Measurements from ENCODE around the gene MYH14. TPM values are rescaled to one million over a fixed set of nuclear protein-coding genes. Genes with fewer than 3 reads are reported as not detected.
A peak's percentile ranks its signal among the peaks of the same experiment; 100 is the strongest.

The MYH14 gene
- total and polyA plus RNA-seq, 2 of the 13 experiments (the other 11 are each of a cell fraction or from before 2014, with no cell fraction given), result 5.5 to 5.8 TPM

DNA sequence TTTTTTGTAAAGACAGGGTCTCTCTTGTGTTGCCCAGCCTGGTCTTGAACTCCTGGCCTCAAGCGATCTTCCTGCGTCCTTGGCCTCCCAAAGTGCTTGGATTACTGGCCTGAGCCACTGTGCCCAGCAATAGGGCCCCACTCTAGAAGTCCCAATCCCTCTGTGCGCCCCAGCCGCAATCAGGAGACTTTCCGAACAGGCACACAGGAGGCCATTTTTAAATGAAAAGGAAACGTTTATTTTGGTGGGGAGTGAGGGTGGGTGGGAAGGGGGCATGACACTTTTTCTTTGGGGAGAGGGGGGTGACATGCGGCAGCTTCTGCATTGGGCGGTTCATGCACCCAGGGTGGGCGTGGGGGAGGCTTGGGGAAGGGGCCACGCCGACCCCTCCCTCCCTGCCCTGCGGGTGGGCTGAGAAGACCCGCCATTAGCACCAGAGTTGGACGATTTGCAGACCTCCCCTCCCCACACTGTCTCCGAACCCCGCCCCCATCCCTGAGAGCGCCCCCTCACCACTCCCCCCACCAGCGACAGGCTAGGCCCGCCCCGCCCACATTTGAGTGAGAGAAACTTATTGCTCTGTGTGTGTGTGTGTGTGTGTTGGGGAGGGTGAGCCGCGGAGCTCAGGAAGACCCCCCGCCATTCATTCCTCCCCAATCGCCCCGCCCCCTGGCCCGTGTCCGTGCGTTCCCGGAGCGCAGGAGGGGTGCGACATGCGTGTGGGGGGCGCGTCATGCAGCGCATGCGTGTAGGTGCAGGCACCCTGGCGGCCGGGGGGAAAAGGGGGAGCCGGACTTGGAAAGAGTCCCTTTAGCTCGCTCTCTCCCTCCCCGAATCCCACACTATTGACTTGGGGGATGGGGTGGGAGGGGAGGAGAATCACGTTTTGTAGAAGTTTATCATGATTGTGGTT lies 108.6 kb downstream of the MYH14 start (continued):
- TF ChIP-seq, protein P1, sequence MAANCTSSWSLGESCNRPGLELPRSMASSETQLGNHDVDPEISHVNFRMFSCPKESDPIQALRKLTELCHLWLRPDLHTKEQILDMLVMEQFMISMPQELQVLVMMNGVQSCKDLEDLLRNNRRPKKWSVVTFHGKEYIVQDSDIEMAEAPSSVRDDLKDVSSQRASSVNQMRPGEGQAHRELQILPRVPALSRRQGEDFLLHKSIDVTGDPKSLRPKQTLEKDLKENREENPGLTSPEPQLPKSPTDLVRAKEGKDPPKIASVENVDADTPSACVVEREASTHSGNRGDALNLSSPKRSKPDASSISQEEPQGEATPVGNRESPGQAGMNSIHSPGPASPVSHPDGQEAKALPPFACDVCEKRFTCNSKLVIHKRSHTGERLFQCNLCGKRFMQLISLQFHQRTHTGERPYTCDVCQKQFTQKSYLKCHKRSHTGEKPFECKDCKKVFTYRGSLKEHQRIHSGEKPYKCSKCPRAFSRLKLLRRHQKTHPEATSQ (CRISPR knock-in tag; IDR thresholded peaks at IDR 0.05; ENCODE audit: borderline replicate concordance), result no peak
- TF ChIP-seq ZEB1 (IDR thresholded peaks at IDR 0.05; ENCODE audit: insufficient replicate concordance, low read depth) (no peak), ZNF674 (CRISPR knock-in tag; IDR thresholded peaks at IDR 0.05; ENCODE audit: low read depth) (no peak), CBX1 (IDR thresholded peaks at IDR 0.05; ENCODE audit: low read depth) (no peak), TBL1XR1 (IDR thresholded peaks at IDR 0.05; ENCODE audit: borderline replicate concordance, low read length, partially characterized antibody) (no peak), MLLT10 (CRISPR knock-in tag; IDR thresholded peaks at IDR 0.05) (no peak), TCF7L2 (IDR thresholded peaks at IDR 0.05; ENCODE audit: low read depth, low read length) (no peak), ZNF562 (CRISPR knock-in tag; IDR thresholded peaks at IDR 0.05; ENCODE audit: borderline replicate concordance) (no peak), IKZF5 (CRISPR knock-in tag; IDR thresholded peaks at IDR 0.05) (no peak), ZFP62 (CRISPR knock-in tag; IDR thresholded peaks at IDR 0.05) (no peak), GATAD1 (CRISPR knock-in tag; IDR thresholded peaks at IDR 0.05) (peak; percentile 56; the same call in 1 of the 2 replicates), MIXL1 (CRISPR knock-in tag; IDR thresholded peaks at IDR 0.05) (0 out of 2 replicates have a peak, but pooled peaks have one; percentile 26), TBX3 (IDR thresholded peaks at IDR 0.05; ENCODE audit: borderline replicate concordance) (no peak), PCBP1 (IDR thresholded peaks at IDR 0.05; ENCODE audit: borderline replicate concordance, low read depth, low read length) (0 out of 2 replicates have a peak, but pooled peaks have one; percentile 28), RELA (CRISPR knock-in tag; IDR thresholded peaks at IDR 0.05) (no peak)
- TF ChIP-seq, protein P2, sequence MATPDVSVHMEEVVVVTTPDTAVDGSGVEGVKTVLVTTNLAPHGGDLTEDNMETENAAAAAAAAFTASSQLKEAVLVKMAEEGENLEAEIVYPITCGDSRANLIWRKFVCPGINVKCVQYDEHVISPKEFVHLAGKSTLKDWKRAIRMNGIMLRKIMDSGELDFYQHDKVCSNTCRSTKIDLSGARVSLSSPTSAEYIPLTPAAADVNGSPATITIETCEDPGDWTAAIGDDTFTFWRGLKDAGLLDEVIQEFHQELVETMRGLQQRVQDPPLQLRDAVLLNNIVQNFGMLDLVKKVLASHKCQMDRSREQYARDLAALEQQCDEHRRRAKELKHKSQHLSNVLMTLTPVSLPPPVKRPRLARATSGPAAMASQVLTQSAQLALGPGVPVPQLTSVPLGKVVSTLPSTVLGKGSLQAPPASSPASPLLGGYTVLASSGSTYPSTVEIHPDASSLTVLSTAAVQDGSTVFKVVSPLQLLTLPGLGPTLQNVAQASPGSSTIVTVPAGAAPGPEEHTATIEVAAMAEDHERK (CRISPR knock-in tag; IDR thresholded peaks at IDR 0.05; ENCODE audit: low read depth), result peak; percentile 68
- TF ChIP-seq, protein P3, sequence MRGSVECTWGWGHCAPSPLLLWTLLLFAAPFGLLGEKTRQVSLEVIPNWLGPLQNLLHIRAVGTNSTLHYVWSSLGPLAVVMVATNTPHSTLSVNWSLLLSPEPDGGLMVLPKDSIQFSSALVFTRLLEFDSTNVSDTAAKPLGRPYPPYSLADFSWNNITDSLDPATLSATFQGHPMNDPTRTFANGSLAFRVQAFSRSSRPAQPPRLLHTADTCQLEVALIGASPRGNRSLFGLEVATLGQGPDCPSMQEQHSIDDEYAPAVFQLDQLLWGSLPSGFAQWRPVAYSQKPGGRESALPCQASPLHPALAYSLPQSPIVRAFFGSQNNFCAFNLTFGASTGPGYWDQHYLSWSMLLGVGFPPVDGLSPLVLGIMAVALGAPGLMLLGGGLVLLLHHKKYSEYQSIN (CRISPR knock-in tag; IDR thresholded peaks at IDR 0.05; ENCODE audit: borderline replicate concordance), result no peak
- TF ChIP-seq, protein P4, sequence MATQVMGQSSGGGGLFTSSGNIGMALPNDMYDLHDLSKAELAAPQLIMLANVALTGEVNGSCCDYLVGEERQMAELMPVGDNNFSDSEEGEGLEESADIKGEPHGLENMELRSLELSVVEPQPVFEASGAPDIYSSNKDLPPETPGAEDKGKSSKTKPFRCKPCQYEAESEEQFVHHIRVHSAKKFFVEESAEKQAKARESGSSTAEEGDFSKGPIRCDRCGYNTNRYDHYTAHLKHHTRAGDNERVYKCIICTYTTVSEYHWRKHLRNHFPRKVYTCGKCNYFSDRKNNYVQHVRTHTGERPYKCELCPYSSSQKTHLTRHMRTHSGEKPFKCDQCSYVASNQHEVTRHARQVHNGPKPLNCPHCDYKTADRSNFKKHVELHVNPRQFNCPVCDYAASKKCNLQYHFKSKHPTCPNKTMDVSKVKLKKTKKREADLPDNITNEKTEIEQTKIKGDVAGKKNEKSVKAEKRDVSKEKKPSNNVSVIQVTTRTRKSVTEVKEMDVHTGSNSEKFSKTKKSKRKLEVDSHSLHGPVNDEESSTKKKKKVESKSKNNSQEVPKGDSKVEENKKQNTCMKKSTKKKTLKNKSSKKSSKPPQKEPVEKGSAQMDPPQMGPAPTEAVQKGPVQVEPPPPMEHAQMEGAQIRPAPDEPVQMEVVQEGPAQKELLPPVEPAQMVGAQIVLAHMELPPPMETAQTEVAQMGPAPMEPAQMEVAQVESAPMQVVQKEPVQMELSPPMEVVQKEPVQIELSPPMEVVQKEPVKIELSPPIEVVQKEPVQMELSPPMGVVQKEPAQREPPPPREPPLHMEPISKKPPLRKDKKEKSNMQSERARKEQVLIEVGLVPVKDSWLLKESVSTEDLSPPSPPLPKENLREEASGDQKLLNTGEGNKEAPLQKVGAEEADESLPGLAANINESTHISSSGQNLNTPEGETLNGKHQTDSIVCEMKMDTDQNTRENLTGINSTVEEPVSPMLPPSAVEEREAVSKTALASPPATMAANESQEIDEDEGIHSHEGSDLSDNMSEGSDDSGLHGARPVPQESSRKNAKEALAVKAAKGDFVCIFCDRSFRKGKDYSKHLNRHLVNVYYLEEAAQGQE (IDR thresholded peaks at IDR 0.05; ENCODE audit: borderline replicate concordance in 1 of 2, low read depth in 1 of 2, low read length in 2 of 2), result no peak
- TF ChIP-seq, protein P5, sequence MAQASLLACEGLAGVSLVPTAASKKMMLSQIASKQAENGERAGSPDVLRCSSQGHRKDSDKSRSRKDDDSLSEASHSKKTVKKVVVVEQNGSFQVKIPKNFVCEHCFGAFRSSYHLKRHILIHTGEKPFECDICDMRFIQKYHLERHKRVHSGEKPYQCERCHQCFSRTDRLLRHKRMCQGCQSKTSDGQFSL (CRISPR knock-in tag; IDR thresholded peaks at IDR 0.05), result no peak
